ENCODE results near the gene OR2W1.

- TF ChIP-seq CTCF (IDR thresholded peaks at IDR 0.05) (no peak), POLR2A (IDR thresholded peaks at IDR 0.05) (no peak)
Observed at GRCh38 chr6:29045075-29045474, at the start of gene OR2W1.
